NCI-H1436 (cell line): ENCODE data around the gene HSD3B7.
"Not testable (repeated sequence)": the region's sequence is repeated elsewhere in the genome, so short reads cannot be mapped to it uniquely, and the experiment has no call there.

Source experiments
- DNase-seq: peaks from one replicate; lab custom pipeline; 2025; lab: John Stamatoyannopoulos, UW

Gene HSD3B7

GRCh38 chr16:30984669-30985400 is at the start of gene HSD3B7:
TSS of gene HSD3B7 (plus strand) at chr16:30985207. CDS start at chr16:30985659, 452 bp downstream.
- DNase-seq: peak; percentile 71

GRCh38 chr16:30937692-30938091 is 47.3 kb upstream of the HSD3B7 start:
- DNase-seq: no peak

GRCh38 chr16:30939571-30939970 is 45.4 kb upstream of the HSD3B7 start:
- not testable (repeated sequence) for DNase-seq

DNA sequence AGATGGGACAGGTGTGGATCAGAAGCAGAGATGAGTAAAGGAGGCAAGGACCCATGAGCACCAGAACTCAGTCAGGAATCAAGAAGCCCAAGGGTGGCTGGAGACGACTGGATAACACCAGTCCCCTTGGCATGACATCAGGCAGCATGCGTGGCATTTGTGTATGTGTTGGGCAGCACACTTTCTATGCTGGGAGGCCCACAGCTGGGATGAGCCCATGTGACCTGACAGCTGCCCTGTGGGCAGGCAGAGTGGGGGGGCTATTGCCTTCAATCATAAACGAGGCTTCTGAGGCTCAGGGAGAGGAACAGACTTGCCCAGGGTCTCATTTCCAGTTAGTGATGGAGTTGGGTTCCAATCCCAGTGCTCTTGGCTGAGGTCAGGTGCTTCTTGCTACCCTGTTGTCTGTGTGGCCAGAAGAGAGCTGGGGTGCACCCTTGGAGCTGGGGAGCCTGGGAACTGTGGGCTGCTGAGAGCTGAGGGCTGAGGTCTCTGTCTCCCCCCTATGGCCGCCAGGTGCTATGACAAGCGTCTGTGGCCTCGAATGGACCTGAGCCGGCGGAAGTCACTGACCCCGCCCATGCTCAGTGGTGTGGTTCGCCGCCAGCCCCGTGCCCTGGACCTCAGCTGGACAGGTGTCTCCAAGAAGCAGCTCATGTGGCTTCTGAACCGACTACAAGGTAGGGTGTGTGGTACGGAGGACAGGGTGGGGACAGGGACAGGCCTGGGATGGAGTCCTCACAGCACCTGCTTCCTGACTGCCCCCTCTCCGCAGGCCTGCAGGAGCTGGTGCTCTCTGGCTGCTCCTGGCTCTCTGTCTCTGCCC is 43.2 kb upstream of the HSD3B7 start:
- DNase-seq: peak; percentile 47

DNA sequence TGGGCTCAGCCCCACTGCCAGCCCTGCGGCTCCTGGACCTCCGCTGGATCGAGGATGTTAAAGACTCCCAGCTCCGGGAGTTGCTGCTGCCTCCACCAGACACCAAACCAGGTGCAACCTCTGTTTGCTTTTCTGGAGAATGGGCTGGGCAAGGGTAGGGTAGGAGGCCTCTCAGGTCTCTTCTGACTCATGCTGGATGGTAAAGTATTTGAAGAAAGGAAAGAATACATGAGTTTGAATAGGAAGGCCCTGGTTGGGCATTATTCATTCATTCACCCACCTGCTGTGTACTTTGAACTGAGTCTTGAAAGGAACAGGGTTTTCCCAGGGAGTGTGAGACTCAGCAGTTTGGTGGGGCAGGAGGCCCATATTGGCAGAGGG is 42.6 kb upstream of the HSD3B7 start:
- no peak for DNase-seq

DNA sequence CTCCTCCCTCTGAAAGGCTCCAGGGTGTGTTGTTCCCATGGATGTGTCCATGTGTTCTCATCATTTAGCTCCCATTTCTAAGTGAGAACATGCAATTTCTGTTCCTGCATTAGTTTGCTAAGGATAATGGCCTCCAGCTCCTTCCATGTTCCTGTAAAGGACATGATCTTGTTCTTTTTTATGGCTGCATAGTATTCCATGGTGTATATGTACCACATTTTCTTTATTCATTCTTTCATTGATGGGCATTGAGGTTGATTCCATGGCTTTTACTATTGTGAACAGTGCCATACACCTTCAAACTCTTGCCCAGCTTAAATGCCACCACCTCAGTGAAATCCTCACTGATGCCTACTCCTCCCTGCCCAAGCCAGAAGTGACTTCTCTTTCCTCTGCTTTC is 40.7 kb upstream of the HSD3B7 start:
- no peak for DNase-seq

DNA sequence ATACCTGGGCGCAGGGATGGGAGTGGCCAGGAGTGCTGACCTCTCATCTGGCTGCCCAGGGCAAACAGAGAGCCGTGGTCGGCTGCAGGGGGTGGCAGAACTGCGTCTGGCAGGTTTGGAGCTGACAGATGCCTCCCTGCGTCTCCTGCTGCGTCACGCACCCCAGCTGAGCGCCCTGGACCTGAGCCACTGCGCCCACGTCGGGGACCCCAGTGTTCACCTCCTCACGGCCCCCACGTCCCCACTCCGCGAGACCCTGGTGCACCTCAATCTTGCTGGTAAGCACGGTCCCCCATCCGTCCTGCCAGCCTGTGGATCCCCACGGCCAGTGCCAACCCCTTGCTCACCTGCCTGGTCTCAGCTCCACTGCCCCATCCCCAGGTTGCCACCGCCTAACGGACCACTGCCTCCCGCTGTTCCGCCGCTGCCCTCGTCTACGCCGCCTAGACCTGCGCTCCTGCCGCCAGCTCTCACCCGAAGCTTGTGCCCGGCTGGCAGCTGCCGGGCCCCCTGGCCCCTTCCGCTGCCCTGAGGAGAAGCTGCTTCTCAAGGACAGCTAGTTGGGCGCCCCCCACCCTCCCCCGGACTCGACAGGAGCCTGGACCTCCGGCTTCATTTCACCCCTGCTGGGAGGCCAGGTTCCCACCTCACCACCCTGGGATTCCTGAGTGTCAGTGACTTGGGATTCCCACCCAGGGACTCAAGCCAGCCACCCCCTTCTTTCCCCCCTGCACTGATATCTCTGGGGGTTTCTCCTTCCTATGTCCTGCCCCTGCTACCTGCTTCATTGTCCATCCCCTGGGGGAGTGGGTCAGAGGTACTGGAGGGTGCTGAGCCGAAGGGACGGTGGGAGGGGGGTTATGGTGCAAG is 38.1 kb upstream of the HSD3B7 start:
- no peak for DNase-seq

DNA sequence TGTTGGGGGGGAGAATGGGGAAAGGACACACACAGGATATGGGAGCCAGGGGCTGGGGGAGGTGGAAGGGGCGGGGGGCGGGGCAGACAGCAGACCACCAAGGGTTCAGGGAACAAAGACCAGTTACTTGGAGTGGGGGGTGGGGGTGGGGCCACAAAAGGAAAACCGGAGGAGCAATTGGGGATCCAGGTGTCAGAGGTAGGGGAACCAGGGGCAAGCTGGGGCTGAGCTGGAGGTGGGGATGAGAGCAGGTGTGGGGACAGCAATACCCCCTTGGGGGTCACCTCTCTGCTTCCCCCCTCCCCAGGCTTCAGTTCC is 37.5 kb upstream of the HSD3B7 start:
- DNase-seq: no peak

GRCh38 chr16:30947859-30948666 is 36.9 kb upstream of the HSD3B7 start:
- DNase-seq: peak; percentile 37

DNA sequence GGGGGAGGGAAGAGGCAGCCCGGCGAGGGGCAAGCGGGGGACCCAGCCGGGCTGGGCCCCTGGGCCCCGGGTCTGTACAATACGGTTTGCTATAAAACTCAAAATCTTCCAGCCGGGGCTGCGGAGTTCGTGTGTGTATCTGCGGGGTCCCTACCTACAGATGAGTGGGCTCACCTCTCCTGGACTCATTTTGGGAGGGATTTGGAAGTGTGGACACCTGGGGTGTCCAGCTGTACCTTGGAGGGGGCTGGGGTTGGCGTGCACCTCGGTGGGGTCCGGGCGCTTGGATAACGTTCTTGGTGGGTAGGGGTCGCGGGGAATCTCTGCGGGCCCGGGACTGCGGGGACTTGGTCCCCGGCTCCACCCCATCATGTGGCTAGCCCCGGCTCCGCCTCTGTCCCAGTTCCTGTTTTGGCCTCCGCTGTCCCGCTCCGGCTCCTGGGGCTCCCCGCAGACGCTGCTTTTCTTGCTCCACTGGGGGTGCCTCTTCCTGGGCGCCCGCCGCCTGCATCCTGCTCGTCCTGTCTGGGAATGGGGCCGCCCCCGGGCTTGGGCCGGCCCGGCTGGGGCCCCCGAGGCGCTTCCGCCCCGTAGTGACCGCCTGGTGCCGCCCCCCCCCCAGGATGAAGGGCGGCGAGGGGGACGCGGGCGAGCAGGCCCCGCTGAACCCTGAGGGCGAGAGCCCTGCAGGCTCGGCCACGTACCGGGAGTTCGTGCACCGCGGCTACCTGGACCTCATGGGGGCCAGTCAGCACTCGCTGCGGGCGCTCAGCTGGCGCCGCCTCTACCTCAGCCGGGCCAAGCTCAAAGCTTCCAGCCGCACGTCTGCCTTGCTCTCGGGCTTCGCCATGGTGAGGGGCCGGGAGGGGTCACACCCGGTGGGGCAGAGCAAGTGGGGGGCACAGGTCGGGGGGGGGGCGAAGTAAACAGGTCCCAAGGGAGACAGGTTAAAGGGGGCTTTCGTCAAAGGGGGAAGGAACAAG is 36.0 kb upstream of the HSD3B7 start, which contains the start of gene ORAI3:
Gene ORAI3 (plus strand): TSS at position 402 of the 983 bp plus-strand sequence. CDS start 222 bp downstream, at position 624.
- no peak for DNase-seq

DNA sequence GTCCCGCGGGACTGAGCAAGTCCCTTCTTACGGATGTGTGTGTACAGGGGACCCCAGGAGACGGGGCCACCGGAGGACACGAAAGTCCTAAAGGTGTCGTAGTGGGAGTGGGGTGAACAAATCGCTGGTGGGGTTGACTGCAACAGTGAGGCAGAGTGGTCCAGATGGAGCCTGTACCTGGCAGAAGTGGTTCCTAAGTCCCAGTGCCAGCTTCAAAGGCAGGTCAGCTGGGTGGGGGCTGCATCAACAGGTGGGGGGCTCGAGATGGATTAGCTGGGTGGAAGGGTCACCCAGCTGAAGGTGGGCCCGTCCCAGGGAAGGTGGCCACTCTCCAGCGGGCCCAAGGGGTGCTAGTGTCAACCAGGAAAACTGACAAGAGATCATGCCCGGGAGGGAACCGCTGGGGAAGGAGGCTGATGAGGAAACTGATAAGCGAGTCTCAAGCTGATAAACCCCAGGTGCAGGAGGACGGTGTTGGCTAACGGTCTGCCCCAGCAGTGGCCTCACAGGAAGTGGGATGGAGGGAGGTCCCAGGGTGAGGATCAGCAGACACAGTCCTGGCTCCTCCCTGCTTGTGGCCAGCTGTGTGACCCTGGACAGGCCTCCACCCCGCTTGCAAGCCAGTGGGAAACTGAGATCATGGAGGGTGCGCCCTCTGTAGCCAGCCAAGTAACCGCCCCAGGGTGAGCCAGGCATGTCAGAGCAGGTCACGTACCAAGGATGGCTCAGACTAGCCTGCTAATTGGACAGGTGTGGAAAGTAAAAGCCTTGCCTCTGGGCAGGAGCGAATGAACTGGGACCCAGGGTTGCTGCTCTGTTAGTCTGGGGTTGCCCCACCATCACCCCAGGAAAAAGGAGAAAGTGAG is 35.1 kb upstream of the HSD3B7 start:
- DNase-seq: no peak

- no peak for DNase-seq
Measured at GRCh38 chr16:30950516-30951065, 34.4 kb upstream of the HSD3B7 start.

DNA sequence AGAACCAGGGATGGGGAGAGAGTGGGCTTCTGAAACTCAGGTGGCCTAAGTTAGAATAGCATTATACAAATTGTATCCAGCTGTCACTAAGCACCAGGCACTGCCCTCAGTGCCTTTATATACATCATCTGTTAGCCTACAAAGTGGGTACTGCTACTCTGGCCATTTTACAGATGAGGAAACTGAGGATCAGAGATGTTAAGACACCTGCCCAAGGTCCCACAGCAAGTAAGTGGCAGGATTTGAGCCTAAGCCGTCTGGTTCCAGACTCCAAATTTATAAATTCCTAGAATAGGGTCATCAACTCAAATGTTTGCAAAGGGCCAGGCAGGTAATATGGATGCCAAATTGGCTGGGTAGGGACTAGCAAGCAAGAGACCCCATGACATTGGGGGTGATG is 33.8 kb upstream of the HSD3B7 start:
- no peak for DNase-seq

DNA sequence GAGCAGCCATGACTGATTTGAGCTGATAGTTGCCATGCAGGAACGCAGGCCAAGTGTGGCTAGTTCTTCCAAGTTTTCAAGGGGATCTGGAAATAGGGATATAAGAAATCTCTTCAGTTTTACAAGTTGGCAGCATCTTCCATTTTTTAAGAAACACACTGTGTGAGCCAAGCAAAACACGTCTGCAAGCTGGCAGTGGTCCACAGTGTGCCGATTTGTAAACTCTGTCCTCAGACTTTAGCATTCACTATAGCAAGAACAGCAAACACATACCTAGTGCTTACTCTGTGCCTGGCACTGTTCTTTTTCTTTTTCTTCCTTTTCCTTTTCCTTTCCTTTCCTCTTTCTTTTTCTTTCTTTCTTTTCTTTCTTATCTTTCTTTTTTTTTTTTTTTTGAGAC is 33.3 kb upstream of the HSD3B7 start:
- DNase-seq: no peak

DNA sequence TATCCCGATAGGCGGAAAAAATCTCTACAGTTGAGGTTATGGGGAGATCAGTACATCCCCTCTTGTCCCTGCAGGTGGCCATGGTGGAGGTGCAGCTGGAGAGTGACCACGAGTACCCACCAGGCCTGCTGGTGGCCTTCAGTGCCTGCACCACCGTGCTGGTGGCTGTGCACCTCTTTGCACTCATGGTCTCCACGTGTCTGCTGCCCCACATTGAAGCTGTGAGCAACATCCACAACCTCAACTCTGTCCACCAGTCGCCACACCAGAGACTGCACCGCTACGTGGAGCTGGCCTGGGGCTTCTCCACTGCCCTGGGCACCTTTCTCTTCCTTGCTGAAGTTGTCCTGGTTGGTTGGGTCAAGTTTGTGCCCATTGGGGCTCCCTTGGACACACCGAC is 31.9 kb upstream of the HSD3B7 start:
- no peak for DNase-seq

- DNase-seq: peak; percentile 67
Measured at GRCh38 chr16:30953511-30954124, 31.4 kb upstream of the HSD3B7 start.

DNA sequence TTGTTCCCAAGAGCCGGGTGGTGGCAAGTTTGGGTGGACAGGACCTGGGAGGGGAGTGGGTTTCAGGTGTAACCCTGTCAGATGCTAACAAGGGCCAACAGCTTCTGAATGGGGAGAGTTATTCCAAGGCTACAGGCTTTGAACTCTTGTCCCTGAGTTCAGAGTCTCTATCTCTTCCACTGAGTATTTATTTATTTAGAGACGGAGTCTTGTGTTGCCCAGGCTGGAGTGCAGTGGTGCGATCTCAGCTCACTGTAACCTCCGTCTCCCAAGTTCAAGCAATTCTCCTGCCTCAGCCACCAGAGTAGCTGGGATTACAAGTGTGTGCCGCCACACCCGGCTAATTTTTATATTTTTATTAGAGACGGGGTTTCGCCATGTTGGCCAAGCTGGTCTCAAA is 30.0 kb upstream of the HSD3B7 start:
- no peak for DNase-seq

DNA sequence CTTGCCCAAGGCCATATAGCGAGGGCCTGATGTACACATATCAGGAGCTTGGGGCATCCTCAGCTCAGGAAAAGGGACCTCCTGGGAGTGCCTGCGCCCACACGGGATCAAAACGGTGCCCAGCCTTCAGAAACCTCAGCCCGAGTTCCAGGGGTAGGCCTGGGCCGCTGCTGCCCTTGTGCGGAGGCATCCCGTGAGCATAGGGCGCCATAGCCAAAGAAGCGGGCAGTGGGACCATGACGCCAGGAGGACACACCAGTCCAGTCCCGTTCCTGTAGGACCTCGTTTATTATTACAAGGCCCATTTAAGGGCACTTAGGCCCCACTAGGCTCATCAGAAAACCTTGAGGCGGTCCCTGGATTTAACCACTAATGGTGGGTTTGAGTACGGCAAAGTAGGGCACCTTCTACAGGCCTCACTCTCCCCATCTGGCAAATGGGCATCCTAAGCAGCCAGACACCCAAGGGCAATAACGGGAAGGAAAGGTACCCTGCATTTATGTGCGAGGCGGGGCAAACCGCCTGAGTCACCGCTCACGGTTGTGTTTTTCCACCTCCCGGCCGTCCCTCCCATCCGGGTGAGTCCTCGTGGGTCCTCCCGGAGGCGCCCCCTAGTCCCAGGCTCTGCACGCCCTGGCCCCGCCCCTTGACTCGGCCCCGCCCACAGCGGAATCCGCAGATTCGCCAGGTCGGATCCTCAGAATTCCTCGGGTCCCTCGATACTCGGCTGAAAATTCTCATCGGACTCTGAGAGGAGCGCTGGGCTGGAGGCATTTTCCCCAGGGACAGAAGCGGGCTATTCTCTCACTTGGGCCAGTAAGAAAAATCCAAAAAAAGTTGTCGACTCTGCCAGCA is 28.2 kb upstream of the HSD3B7 start:
- DNase-seq: peak; percentile 83
